Smooth muscle cell of the brain vasculature (primary cell): Measurements from ENCODE around the gene RPL32.
"Not testable (repeated sequence)": the region's sequence is repeated elsewhere in the genome, so short reads cannot be mapped to it uniquely, and the experiment has no call there.

ENCODE experiments used
- DNase-seq: peaks from one replicate; pipeline ENCODE4 v3.0.0-alpha.2; 2012; ENCODE audit warnings: low read depth, low spot score

The RPL32 gene

DNA sequence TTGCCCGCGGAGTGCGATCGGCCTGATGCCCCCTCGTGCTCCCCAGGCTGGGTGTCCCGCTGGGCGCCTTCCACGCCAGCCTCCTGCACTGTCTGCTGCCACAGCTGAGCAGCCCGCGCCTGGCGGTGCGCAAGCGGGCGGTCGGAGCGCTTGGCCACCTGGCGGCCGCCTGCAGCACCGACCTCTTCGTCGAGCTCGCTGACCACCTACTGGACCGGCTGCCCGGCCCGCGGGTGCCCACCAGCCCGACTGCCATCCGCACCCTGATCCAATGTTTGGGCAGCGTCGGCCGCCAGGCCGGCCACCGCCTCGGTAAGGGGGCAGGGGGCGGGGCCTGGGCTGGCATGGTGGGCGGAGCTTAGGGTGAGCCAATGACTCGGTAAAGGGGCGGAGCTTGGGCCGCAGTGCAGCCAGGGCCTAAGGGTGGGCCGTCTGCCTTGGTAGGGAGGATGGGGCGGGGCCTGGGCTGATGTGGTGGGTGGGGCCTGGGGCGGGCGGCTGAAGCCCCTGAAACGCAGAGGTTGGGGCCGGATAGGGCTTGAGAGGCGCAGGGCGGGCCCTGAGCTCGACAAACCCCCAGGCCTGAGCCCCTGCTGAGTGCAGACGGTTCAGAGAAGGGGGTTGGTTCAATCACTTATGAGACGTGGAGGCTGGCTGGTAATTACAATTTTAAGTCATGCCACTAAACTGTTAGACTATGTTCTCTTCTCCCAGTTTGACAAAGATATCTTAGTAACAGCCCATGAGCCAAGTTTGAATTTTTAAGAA is 31.2 kb downstream of the RPL32 start:
- DNase-seq, result peak; percentile 85

DNA sequence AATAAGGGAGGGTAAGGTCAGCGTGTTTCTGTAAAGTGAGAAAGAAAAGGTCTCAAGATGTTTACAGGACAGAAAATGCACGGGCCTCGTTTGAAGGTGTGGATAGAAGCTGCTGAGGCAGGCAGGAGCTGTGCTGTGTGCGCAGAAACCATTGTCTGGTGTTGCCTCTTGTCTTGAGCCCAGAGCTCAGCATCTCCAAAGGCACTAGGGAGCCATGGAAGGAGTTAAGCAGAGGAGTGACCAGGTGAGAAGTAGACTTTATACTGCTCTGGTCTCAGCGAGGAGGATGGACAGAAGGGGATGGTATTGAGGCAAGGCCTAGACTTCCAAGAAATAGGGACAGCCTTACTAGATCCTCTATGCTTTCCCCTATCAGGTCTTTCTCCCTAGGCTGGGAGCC is 31.9 kb downstream of the RPL32 start:
- DNase-seq, result no peak

DNA sequence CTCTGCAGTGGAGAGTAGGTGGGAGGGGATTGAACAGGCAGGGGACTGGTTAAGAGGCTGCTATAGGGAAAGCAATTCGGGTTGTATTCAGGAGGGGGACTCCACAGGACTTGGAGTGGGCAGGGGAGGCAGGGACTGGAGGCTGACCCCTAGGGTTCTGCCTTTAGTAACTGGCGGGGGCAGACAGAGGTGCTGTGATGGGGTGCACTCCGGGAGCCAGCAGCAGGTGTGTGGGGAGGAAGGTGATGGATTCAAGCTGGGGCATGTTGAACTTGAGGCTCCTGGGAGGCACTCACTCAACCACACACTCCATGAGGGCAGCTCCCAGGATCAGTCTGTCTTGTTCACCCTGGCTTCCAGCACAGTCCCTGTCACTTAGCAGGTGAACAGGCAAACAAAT is 32.4 kb downstream of the RPL32 start:
- no peak for DNase-seq

DNA sequence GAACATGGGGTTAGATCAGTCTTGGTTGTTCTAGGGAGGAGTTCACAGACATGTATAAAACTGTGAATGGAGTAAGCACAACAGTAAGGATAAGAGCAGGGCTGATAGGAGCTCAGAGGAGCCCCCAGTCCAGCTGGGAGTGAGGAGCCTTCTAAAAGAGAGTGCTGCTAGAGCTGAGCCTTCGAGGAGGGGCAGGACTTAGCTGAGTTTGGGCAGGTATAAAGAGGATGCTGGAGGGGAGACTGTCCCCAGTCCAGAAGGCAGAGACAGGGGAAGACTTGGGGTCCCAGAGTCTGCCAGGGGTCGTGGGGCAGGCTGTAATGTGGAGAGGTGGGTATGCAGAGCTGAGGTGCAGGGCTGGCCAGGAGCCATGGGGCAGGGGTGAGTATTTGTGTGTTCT is 32.8 kb downstream of the RPL32 start:
- no peak for DNase-seq

DNA sequence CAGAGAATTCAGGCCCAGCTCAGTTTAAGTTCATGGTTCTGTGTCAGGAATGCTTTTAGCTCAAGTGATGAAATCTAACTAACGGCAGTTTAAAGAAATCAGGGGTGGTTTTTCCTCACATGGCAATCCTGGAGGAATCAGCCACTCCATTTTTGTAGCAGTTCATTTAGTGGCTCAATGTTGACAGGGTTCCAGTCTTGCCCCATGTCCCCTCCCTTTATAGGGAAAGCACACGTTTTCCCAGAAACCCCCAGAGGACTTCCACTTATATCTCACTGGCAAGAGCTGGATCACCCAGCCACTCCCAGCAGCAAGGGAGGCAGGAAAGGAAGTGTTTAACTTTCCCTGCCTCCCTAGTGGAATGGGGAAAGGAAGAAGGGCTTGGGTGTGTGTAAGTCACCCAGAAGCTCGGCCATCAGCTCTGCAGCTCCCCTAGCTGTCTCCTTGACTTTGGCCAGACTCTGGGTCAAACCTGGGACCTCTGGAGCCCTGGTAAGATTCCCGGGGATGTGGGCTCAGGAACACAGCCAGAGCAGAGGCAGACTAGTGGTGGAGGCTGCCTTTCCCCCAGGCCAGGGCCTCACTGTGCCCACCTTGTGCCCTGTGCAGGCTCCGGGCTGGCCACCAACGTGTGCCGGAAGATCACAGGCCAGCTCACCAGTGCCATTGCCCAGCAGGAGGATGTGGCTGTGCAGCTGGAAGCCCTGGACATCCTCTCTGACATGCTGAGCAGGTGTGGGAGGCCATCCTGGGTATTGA is 33.6 kb downstream of the RPL32 start:
- no peak for DNase-seq

DNA sequence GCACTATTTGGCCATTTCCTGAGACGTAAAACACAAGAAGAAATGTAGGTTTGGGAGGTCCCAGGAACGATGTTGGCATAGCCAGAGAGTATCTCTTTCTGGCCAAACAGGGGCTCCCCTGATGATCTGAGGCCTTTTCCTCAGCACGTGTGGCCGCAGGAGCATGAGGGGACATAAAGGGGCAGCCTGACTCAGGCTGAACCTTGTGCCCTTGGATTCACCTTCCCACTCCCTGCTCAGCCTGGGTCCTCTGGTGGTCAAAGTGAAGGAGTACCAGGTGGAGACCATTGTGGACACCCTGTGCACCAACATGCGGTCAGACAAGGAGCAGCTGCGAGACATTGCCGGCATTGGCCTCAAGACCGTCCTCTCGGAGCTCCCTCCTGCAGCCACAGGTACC is 34.3 kb downstream of the RPL32 start:
- no peak for DNase-seq

DNA sequence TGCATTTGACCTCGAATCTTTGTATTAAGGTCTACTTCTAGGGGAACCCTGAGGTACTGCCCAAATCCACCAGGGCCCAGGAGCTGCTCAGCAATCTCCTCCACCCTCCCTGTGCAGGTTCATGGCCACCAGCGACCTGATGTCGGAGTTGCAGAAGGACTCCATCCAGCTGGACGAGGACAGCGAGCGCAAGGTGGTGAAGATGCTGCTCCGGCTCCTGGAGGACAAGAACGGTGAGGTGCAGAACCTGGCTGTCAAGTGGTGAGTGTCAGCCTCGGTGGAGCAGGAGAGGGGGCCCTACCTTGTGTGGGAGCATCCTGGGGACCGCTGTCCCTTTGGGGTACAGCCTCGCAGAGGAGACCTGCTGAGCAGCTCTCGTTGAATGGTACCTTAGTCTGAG is 38.0 kb downstream of the RPL32 start:
- no peak for DNase-seq

DNA sequence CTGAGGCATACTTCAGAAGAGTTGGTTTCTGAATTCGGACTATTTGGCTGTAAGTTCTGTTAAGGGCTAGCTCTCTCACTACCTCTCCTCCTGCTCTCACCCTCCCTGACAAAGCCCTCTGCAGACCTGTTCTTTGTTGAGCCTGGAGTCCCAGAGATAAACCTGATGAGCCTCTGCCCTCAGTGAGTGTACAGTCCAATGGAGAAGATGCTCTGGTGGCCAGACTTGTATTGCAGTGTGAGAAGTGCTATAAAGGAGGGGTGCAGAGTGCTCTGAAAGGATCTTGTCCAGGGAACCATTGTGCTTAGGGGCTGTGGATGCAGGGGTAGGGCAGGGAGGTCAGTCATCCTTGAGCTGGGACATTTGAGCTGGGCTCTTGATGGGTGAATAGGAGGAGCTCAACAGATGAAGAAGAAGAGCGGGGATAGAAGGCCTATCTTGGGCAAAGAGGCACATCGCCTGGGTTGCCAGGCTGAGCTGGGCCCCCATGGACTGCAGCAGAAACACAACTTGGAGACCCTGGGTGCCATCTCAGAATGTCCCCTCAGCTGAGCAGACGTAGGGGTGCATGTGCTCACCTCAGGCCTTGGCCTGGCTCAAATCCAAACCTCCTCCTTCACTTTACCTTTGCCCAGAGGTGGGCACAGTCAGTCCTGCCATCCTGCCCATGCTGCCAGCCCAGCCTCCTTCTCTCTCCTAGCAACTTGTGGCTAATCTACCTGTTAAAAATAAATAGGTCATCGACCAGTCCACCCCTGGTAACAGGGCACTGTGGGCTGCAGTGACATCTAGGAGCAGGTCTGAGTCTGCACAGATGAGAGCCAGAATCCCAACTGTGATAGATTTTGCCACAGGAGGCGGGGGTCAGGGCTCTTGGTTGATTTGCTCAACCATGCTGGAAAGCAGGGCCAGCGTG is 41.6 kb downstream of the RPL32 start:
- no peak for DNase-seq

DNA sequence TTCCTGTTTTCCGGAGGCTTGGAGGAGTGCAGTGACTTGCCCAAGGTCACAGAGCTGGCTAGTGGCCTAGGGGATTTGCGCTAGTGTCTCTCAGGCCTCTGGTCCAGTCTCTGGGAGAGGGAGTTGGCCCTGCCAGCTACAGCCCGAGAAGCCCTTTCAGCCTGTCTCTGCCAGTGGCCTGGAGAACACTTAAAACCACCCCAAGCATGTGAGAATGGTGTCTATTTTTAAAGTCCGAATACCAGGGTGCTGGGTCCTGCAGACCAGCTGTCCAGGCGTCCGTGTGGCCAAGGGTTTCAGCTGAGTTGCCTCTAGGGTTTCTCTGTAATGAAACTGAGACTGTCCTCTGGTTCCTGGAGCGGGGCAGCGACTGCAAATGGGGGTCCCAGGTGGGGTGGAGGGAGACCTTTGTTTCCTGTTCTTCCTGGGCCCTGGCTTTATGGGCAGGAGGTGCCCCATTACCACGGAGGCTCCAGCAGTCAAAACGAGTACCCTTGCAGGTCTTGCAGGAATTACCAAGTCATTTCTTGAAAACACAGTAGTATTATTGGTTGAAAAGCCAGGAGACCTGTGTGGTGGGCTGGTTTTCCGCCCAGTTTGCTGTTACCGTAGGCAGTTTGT is 42.7 kb downstream of the RPL32 start:
- no peak for DNase-seq

DNA sequence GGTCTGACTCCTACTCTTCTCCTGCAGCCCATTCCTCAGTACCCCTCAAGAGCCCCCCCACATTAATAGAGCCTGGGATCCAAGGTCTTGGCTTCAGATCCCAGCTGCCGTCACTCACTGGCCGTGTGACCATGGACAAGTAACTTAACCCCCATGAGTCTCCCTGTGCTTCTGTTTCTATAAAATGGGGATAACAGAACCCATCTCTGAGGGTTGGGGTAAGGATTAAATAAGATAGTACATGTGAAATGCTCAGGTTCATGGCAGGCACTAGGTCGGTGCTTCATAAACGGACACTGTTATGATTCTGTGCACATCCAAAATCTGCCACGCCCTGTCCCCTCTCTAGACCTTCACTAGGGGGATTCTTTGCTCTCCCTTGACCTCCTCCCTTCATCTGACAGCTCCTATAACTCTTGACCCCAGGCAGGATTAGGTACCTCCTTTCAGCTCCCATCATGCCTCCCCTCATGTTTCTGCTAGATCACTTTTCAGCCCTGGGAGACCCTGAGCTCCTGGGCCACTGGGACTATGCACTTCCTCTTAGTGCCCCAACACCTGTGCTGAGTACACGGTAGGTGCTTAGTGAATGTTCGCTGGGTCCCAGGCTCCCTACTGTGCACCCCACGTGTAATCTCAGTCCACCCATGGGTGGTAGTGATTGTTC is 43.3 kb downstream of the RPL32 start:
- no peak for DNase-seq

DNA sequence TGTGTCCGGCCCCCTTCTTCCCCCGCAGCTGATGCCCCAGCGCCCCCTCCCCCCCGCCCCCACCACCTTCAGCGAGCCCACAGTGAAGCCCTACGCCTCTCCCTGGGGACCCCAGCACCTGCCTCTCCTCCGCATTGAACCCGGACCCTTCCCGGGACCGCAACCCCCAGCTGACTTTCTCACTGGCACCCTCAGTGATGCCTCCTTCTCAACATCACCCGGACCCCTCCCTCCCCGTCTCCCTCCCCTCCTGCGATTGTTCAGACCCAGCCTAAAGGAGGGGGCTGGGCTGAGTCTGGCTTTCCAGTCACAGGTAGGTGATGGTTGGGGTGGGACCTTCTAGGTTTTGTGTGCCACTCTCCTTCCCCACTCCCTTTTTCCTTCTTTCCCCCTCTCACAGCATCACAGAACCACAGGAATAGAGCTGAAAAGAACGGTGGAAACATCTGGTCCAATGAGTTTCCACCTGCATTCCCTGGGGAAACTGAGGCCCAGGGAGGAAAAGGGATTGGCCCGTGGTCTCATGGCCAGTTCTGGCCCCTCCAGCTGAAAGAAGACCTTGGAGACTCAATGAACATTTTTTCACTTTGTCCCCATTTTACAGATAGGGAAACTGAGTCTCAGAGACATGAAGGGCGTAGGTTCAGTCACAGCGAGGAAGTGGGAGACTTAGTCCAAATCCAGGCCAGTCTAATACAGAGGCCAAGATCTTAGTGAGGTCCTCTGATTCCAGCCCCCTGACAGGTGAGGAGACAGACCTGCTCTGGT is 44.1 kb downstream of the RPL32 start:
- DNase-seq, result no peak

DNA sequence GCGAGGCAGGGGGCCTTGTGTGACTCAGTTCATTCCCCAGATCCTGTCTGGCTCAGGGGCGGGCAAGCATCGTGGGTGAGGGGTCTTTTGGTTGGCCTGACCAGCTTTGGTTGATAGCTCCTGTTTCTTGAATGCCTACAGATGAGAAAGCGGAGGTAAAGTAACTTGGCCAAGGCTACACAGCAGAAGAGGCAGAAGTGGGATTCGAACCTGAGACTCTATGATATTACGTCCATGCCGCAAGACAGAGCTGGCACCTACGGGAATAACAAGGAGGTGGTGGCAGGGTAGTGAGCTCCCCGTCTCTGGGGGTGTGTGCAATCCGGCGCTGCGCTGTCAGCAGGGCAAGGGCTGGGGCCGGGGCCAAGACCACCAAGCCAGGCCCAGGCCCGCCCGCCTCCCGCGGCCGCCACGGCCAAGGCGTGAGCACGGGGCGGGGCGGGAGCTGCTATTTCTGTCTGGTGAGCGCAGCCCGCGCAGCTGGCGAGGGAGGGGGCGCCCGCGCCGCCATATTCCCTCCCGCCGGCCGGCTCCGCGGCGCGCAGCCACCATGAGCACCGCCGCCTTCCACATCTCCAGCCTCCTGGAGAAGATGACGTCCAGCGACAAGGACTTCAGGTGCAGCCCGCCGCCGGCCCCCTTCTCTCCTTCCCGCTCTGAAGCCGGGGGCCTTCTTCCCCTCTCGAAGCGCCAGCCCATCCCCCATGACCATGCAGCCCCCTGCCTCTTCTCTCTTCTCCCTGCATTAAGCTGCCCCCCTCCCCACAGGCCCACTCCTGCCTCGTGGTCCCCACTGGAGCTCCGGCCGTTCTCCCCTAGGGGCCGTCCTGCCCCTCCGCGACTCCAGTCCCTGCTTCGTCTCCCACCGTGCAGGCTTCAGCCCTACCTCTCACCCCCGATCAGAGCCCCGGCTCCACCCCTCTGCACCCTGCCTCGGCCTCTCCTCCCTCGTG is 44.9 kb downstream of the RPL32 start, which contains the start of gene CAND2:
Gene CAND2 (plus strand): TSS at position 510 of the 953 bp plus-strand sequence. CDS start 41 bp downstream, at position 551.
- DNase-seq, result no peak

DNA sequence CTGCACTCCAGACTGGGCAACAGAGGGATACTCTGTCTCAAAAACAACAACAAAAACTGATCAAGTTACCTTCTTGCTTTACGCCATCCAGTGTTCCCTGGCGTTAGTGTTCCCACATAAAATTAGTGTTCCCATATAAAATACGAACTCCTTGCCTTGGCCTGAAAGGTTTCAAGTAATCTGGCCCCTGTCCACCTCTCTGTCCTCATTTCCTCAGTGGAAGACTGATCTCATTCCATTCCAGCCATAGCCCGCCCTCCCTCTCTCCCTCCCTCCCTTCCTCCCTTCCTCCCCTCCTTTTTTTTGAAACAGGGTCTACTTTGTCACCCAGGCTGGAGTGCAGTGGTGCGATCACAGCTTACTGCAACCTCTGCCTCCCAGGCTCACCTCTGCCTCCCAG is 47.7 kb downstream of the RPL32 start:
- no peak for DNase-seq

DNA sequence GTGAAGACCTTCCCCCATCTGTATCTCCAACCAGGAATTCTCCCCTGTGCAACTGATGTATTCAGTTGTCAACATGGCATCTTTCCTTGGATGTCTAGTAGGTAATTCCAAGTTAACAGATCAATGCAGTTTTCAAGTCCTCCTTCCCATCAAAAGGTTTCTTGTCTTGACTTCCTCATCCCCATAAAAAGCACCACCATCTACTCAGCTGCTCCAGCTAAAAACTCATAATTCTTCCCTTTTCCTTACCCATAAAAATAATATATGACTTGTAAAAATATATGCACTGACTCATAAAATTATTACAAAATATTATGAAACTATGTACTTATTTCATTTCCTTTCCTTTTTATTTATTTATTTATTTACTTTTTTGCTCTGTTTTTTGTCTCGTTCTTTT is 49.9 kb downstream of the RPL32 start:
- DNase-seq, result no peak

DNA sequence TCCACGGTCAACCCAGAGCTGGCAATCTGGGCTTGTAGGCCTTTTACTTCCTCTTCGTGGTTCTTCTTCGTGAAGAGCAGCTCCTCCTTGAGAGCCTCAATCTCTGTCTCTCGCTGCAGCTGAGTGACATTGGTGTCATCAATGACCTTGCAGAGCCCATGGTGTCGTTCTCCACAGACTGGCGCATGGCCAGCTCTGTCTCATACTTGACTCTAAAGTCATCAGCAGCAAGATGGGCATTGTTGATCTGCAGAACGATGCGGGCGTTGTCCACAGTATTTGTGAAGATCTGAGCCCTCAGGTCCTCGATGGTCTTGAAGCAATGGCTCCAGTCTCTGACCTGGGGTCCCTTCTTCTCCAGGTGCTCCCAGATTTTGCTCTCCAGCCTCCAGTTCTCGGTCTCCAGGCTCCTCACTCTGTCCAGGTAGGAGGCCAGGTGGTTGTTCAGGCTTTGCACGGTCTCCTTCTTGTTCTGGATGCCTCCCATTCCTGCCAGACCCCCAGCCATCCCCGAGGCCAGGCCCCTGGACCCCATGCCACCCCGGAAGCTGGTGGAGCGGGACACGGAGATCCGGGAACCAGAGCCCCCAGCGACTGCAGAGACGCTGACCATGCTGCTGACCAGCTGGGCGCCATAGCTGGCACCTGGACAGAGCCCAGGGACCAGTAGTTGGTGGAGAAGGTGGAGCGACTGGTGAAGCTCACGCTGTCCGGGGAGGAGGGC is 53.2 kb downstream of the RPL32 start:
- not testable (repeated sequence) for DNase-seq

DNA sequence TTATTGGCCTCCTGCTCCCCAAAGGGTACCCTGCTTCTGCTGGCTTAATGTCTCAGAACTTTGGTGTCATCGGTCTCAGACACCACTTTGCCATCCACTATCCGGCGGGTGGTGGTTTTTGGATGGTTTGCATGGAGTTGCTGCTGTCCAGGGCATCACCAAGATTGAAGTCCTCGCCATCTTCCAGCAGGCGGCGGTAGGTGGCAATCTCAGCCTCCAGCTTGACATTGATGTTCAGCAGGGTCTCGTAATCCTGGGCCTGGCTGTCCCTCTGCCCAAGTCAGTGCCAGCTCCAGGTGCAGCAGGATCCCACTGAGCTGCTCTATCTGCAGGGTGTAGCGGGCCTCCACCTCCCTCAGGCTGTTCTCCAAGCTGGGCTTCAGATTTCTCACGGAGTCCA is 54.0 kb downstream of the RPL32 start:
- not testable (repeated sequence) for DNase-seq

DNA sequence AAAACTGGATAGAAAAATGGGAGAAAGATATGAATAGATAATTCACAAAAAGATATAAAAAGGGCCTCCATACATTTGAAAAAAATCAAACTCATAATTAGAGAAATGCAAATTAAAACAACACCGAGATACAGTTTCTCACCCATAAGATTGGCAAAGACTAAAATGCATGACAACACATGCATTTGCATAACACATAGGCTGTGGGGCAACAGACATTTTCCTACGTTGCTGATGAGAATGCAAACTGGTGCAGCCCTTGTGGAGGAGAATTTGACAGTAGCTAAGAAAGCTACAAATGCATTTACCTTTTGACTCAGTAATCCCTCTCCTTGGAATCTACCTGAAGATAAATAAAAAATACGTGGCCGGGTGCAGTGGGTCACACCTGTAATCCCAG is 56.3 kb downstream of the RPL32 start:
- no peak for DNase-seq
